GM21381 (cell line): ENCODE results near the gene EIF1AD.
"Not testable (repeated sequence)": the region's sequence is repeated elsewhere in the genome, so short reads cannot be mapped to it uniquely, and the experiment has no call there.

ENCODE experiments used
- ATAC-seq: cut with Tn5 transposase; IDR thresholded peaks from one replicate; pipeline ENCODE4 v1.9.1; 2021; ENCODE audit warnings: mild to moderate bottlenecking, moderate library complexity; ENCODE audit not compliant: unreplicated experiment

Gene EIF1AD, protein sequence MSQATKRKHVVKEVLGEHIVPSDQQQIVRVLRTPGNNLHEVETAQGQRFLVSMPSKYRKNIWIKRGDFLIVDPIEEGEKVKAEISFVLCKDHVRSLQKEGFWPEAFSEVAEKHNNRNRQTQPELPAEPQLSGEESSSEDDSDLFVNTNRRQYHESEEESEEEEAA

DNA sequence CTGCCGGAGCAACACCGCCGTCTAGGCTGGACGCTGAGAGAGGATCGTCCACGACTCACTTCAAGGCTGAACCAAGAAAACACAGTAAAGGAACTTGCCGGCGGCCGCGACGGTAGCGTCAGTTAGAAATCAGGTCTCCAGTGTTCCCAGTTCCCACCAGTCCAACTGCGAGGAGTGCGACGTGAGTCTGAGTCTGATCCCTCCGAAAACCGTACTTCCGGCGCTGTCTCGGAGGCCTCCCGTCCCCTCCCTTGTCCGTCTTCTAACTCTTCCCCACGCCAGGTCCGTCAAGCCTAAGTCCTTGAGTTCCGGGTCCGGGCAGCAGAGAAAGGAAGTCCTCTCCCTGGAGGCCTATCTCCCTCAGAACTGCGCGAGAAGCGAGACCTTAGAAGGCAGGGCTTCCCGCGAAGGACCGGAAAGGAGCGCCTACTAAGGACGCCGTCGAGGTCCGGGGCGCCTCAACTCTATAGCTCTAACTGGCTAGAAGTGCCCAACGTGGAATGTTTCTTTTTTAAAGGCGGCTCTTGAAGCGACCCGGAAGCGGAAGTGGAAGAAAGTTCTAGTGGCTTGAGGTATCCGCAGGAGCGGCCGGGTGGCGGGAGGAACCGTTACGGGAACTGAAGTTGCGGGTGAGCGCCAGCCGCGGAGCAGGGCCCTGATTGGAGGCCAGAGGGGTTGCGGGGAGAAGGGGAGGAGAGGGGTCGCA lies at the start of gene EIF1AD, which contains the start of gene BANF1:
Gene EIF1AD (minus strand): TSS at position 216 of the 706 bp plus-strand sequence. CDS start 1,768 bp downstream, outside the sequence.
Gene BANF1 (plus strand): TSS at position 562 of the 706 bp plus-strand sequence. CDS start 748 bp downstream, outside the sequence.
- ATAC-seq = peak; percentile 65

- no peak for ATAC-seq
These were observed 49.4 kb upstream of the EIF1AD start for GRCh38 chr11:66051371-66051765.

GRCh38 chr11:66050581-66051231 lies 48.7 kb upstream of the EIF1AD start:
- ATAC-seq = no peak

DNA sequence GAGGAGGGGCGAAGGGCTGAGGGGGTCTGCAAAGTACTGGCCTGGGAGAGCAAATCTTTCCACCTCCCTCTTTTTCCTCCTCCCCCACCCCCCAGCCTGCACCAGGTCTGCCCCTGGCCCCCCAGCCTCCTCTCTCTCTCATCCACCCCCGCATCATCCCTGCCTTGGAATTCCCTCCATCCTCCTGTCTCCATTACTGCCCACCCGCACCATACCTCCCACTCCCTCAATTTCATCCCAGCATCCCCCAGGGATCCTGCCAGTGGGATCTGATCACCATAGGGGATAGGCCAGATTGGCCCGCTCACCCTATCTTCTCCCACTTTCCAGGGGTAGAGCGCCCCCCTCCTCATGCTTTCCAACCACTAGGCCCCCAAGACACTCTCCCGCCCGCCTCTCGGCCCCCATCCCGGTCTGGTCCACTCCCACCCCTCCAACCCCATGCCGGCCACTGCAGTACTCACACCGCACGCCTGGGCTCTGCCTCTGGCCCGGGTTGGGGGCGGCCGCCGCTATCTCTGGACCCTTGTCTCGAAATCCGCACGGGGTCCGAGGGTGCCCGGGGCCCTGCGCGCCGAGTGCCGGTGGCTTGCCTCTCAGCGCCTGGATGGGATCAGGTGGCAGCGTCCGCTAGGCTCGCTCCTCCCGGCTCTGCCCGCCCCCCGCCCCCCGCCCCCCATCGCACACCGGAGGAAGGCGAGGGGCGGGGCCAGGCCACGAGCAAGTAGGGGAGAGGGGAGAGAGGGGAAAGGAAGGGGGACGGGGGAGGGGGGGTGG lies 46.8 kb upstream of the EIF1AD start, which contains the start of gene GAL3ST3:
Gene GAL3ST3 (minus strand): TSS at position 615 of the 777 bp plus-strand sequence. CDS start 3,746 bp downstream, outside the sequence.
- ATAC-seq = no peak

- no peak for ATAC-seq
These were observed 45.8 kb upstream of the EIF1AD start for GRCh38 chr11:66047541-66048365.

- ATAC-seq = no peak
These were observed 44.9 kb upstream of the EIF1AD start for GRCh38 chr11:66046901-66047300.

- peak; percentile 49 for ATAC-seq
These were observed 43.3 kb upstream of the EIF1AD start for GRCh38 chr11:66045177-66045639.

DNA sequence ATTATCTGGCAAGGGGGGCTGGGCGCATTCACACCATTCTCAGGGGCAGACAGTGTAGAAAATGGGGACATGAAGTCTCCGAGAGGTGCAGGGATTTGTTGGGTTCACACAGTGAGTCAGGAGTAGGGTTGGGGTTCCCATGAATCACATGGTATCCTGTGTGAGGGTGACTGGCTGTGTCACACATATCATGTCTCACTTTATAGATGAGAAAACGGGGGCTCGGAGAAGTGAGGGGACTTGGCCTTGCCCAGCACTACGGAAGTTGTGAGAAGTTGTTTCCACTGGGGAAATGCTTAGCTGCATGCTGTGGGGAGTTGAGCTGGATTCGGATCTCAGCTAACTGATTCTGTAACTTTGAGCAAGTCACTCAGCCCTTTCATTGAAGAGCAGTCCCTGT lies 42.8 kb upstream of the EIF1AD start:
- no peak for ATAC-seq

- ATAC-seq = no peak
These were observed 41.3 kb upstream of the EIF1AD start for GRCh38 chr11:66042996-66043906.

- no peak for ATAC-seq
These were observed 40.5 kb upstream of the EIF1AD start for GRCh38 chr11:66042227-66042995.

- ATAC-seq = no peak
These were observed 37.8 kb upstream of the EIF1AD start for GRCh38 chr11:66039765-66040164.

DNA sequence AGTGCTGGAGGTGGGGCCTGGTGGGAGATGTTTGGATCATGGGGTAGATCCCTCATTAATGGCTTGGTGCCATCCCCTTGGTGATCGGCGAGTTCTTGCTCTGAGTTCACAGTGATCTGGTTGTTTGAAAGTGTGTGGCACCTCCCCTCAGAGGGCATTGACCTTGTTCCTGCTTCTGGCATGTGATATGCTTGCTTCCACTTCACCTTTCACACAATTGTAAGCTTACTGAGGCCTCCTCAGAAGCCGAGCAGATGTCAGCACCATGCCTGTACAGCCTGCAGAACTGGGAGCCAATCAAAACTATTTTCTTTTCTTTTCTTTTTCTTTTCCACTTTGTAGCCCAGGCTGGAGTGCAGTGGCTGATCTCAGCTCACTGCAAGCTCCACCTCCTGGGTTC lies 35.4 kb upstream of the EIF1AD start:
- no peak for ATAC-seq

GRCh38 chr11:66036334-66036710 lies 34.4 kb upstream of the EIF1AD start:
- ATAC-seq = no peak

- ATAC-seq = no peak
These were observed 33.8 kb upstream of the EIF1AD start for GRCh38 chr11:66035653-66036333.

DNA sequence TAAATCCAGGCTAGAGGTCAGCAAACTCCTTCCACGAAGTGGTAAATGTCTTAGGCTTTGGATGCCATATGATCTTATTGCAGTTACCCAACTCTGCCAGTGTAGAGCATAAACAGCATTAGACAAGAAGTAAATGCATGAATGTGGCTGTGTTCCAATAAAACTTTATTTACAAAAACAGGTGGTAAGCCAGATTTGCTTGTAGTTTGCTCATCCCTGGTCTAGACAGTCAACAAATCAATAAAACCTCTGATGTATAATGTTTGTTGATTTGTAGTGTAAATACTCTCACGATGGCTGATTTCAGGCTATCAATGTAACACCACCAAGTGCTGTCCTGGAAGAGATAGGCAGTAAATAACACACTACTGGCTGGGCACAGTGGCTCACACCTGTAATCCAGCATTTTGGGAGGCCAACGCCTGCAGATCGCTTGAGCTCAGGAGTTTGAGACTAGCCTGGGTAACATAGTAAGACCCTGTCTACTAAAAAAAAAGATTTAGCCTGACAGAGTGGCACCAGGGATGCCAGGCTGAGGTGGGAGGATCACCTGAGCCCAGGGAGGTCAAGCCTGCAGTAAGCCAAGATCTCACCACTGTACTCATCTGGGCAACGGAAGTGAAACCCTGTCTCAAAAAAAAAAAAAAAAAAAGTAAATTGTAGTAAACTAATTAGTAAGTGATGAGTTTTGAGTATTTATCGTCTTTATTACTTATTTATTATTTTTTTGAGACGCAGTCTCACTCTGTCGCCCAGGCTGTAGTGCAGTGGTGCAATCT lies 31.2 kb upstream of the EIF1AD start:
- no peak for ATAC-seq

DNA sequence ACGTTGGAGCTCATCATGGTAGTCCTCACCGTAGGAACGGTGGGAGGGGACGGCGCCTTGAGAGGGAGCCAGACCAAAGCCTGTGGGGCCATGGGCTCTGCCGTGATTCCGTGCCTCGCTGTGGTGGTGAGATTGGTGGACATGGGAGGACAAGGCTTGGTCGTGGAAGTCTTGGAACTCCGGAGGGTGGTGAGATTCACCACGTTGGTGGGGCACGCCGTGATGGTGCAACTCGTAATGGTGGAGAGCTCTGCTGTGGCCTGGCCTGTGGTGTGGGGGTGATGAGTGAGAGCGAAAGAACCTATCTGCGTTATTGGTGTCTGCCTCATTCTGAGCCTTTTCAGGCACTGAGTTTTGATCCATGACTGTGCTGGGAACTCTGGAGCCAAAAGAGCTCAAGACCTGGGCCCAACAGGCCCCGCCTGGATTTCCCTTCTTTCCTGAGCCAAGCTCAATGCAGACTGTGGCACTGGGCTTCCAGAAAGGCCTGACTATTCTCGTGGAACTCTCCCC lies 24.1 kb upstream of the EIF1AD start, which contains the start of gene CATSPER1:
Gene CATSPER1 (minus strand): TSS at position 463 of the 513 bp plus-strand sequence. CDS start 100 bp downstream, at position 363.
- ATAC-seq = no peak

- ATAC-seq = not testable (repeated sequence)
These were observed 21.2 kb upstream of the EIF1AD start for GRCh38 chr11:66023186-66023440.
